Erythroblast (primary cell): ENCODE measurements around the gene FOXL1.
A peak's percentile ranks its signal among the peaks of the same experiment; 100 is the strongest.

Experiments used
- DNase-seq, 2 experiments: peaks; one replicate each; lab custom pipeline; 2025; lab: John Stamatoyannopoulos, UW
- GATA1 ChIP-seq: IDR thresholded peaks from 2 replicates; pipeline ENCODE4 v1.6.1; 2011; ENCODE audit warnings: low read depth, mild to moderate bottlenecking, control low read depth, low read length, moderate library complexity
- POLR2A ChIP-seq: IDR thresholded peaks from 2 replicates; pipeline ENCODE4 v1.6.1; 2011; ENCODE audit warnings: mild to moderate bottlenecking, low read length

Gene FOXL1

GRCh38 chr16:86568677-86569623, 9.4 kb upstream of the FOXL1 start:
- no peak for DNase-seq
- TF ChIP-seq POLR2A (no peak), GATA1 (no peak)

- TF ChIP-seq GATA1 = no peak
- TF ChIP-seq POLR2A = no peak
- no peak for DNase-seq
These were observed 8.5 kb upstream of the FOXL1 start for GRCh38 chr16:86569701-86570447.

GRCh38 chr16:86570558-86571529, 7.5 kb upstream of the FOXL1 start:
- no peak for TF ChIP-seq POLR2A
- TF ChIP-seq GATA1 = no peak
- no peak for DNase-seq

- TF ChIP-seq POLR2A = no peak
- no peak for TF ChIP-seq GATA1
- DNase-seq = no peak
These were observed 6.8 kb upstream of the FOXL1 start for GRCh38 chr16:86571530-86571915.

GRCh38 chr16:86572041-86572521, 6.3 kb upstream of the FOXL1 start:
- TF ChIP-seq POLR2A = no peak
- no peak for TF ChIP-seq GATA1
- no peak for DNase-seq

- DNase-seq = no peak
- TF ChIP-seq GATA1 (no peak), POLR2A (no peak)
These were observed 5.7 kb upstream of the FOXL1 start for GRCh38 chr16:86572606-86573005.

- TF ChIP-seq GATA1 = no peak
- DNase-seq = no peak
These were observed 5.1 kb upstream of the FOXL1 start for GRCh38 chr16:86573215-86573614.

- DNase-seq = no peak
- TF ChIP-seq POLR2A = no peak
- TF ChIP-seq GATA1 = no peak
These were observed 4.5 kb upstream of the FOXL1 start for GRCh38 chr16:86573646-86574508.

GRCh38 chr16:86574646-86575045, 3.7 kb upstream of the FOXL1 start:
- TF ChIP-seq POLR2A = no peak
- TF ChIP-seq GATA1 = no peak

GRCh38 chr16:86575095-86575685, 3.2 kb upstream of the FOXL1 start:
- no peak for DNase-seq
- no peak for TF ChIP-seq GATA1
- TF ChIP-seq POLR2A = no peak

More at GRCh38 chr16:86574646-86575045, 3.7 kb upstream of the FOXL1 start:
- no peak for DNase-seq

GRCh38 chr16:86575754-86576557, 2.4 kb upstream of the FOXL1 start:
- no peak for TF ChIP-seq POLR2A
- TF ChIP-seq GATA1 = no peak
- peak; percentile 45 to 60 for DNase-seq
